GM18517 (cell line): ENCODE measurements around the gene NYAP2.

Source experiments
- ATAC-seq: cut with Tn5 transposase; IDR thresholded peaks from one replicate; pipeline ENCODE4 v1.9.1; 2021; ENCODE audit warnings: mild to moderate bottlenecking, moderate library complexity; ENCODE audit not compliant: unreplicated experiment

Gene NYAP2

DNA sequence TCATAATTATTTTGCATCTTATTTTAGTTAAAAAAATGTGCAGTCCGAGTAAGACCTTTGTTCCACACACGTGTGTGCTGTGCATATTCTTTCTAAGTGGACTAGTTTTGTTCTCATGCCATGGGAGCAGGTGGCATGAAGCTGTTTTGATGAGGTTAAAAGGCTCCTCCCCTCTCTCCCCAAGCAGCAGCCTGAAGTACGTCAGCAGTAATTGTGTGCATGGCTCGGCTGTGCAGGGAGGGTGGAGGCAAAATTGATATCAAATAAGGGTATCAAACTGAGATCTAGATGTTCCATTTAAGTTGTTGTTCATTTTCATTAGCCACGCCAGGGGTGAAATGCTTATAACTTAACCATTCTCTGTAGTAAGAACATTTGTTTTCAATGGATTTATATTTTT is at the start of gene NYAP2:
Gene NYAP2 (plus strand): TSS at position 207 of the 400 bp plus-strand sequence. CDS start 9,171 bp downstream, outside the sequence.
- ATAC-seq = no peak

DNA sequence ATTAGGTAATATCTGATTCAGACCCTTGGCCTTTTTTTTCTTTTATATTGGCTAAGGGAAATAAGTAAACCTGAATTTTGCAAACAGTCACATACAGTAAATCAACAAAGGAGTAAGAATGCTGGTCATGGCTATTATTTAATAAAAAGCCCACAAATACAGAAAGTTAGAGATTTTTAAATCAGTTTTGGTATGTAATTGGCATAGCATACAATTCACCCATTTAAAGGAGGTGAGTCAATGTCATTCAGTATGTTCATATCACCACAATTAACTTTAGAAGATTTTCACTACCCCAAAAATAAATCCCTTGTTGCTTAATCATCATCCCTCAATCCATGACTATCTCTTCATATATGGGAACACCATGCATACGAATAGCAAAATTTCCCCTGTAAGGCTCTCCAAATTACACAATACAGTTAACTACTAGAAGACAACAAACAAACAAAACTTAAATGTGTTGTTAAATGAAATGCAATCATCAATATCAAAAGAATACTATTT is 45.9 kb upstream of the NYAP2 start:
- ATAC-seq = no peak

DNA sequence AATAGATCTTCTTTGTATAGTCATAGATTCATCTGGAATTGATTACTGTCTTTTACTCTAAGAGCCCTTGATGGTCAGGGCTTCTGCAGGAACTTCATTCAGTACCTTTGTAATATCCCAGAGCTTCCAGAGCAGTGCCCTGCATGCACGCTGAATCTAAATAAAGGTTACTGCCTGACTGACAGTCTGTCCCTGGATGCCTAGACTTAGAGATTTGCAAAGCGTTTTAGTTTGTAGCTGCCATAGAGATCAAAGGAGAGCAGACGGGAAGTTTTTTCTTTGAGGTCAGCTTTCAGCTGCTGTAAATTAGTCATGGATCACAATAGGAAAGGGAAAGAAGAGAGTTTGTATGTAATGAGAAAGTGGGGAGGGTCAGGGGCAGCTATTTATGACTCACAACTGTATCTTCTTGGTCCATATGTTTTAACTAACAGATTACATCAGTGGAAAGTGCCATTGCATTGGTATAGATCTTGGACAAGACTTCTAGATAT is 45.2 kb upstream of the NYAP2 start:
- ATAC-seq = no peak

DNA sequence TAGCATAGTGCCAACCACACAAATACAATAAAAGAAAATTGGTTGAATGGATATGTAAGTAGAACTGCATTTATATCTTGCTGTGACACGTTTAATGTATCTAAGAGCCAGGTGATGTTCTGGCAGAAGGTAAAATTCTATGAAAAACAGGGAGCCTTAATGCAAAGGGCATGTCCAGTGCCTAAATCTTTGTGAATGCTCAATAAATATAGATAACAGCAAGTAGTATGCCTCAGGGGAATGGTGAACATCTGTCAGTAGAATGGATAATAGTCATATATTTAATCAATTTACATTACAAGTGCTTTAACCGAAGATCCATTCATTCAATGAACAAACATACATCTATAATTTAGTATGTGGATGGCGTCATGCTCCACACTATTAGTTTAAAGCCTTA is 43.7 kb upstream of the NYAP2 start:
- ATAC-seq = no peak

DNA sequence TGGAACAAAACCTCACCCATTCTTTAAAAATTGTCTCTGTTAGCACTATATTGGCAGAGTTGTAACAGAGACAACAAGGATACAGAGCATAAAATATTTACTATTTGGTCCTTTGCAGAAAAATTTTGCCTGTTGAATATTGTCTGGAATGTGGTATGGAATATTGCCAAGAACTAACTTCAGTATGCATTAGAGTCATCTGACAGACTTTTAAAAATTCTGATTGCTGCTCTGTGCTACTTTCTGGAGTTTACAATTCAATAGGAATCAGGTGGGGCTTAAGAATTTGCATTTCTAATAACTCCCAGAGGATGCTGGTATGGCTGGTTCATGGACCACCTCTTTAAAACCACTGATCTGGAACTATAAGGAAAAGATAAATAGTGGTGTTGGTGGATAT is 32.8 kb upstream of the NYAP2 start:
- no peak for ATAC-seq

DNA sequence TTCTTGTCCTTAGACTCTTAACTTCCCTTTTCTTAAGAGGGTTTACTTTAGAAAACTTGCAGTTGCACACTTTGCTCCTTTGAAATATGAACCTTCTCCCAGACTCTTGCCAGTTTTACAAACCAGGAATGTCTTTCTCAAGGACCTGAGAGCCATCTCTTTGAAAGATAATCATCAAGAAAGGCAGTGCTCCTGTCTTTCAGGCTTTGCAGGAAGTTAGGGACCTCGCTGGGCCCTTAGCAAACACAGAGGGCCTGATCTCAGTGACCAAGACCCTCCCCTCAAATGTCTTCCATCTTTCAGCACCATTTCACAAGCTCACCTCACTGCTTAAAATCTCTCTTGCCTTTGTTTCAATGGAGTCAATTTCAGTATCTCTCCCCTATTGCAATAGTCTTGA is 32.0 kb upstream of the NYAP2 start:
- no peak for ATAC-seq

DNA sequence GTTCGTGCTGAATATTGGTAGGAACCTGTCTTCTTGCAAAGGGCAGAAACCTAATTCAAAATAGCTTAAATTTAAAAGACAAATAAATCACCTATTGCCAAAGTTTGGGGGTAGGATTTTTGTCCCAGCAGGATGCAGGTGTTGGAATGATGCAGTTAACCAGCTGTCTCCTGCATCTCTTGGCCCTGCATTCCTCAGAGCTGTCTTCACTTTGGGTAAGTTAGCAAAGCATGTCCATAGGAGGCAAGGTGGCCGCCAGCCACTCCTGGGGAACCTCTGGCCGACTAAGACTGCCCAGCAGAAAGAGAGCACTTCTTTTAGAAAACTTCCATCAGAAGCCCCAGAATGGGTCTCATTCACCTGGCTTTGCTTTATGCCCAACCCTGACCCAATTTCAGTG is 20.5 kb upstream of the NYAP2 start:
- no peak for ATAC-seq

DNA sequence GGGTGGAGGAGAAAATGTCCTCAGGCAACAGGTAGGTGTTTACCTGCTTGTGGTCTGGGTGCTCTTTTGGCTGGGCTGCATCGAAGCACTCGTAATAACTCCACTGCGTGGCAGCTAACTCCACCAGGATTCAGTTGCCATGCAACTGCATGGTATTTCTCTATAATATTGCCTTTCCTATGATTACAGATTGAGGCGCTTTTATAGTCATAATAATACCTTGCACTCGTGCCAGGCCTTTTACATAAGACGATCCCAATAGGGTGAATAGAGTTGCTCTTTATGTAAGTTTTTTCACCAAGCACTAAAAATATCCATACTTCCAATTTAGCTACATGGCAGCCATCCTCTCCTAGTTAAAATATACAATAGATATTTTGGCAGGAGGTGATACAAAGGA is 19.7 kb upstream of the NYAP2 start:
- ATAC-seq = no peak

DNA sequence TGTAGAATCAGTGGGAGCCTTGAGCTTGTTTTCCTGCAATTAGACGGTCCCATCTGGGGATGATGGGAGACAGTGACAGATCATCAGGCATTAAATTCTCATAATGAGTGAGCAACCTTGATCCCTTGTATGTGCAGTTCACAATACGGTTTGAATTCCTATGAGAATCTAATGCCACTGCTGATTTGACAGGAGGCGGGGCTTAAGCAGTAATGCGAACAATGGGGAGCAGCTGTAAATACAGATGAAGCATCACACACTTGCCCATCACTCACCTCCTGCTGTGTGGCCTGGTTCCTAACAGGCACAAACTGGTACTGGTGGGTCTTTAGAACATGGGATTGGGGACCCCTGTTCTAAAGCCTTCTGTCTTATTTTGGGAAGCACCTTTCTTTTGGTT is 17.9 kb upstream of the NYAP2 start:
- no peak for ATAC-seq

DNA sequence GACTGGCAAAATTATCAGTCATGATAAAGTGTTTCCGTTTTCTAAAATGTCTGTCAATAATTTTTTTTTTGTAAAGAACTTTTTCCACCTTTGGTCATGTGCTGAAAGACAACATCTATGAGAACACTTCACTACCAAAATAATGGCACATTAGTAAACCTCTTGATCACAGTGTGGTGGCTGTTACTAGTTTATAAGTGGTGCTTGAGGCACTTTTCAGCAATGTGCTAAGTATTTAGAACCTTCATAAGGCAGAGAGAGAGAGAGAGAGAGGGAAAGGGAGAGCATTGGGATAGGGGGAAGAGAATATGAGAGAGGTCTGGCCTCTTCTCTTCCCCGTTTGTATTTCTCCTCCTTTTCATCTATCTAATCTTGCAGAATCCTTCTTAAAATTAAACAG is 1.1 kb upstream of the NYAP2 start:
- ATAC-seq = no peak

DNA sequence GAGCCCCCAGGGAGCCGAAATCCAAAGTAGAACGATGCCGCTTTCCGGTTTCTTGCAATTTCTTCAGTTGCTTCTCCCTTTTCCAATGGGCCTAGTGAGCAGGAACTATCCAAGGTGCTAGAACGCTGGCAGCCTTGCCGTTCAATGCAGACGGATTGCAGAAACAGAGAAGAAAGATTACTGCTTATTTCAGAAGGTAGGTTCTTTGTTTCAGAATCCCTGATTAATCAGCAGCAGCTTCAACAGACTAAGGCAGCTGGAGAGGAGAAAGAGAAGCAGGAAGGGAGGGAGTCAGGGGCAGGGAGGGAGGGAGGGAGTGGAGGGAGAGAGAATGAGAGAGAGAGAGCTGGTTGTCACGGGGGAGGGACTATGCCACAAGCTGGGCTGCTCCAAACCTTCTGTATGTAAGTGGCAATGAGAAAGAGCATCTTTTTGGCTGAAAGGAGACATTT is 576 bp downstream of the NYAP2 start:
- ATAC-seq = no peak

DNA sequence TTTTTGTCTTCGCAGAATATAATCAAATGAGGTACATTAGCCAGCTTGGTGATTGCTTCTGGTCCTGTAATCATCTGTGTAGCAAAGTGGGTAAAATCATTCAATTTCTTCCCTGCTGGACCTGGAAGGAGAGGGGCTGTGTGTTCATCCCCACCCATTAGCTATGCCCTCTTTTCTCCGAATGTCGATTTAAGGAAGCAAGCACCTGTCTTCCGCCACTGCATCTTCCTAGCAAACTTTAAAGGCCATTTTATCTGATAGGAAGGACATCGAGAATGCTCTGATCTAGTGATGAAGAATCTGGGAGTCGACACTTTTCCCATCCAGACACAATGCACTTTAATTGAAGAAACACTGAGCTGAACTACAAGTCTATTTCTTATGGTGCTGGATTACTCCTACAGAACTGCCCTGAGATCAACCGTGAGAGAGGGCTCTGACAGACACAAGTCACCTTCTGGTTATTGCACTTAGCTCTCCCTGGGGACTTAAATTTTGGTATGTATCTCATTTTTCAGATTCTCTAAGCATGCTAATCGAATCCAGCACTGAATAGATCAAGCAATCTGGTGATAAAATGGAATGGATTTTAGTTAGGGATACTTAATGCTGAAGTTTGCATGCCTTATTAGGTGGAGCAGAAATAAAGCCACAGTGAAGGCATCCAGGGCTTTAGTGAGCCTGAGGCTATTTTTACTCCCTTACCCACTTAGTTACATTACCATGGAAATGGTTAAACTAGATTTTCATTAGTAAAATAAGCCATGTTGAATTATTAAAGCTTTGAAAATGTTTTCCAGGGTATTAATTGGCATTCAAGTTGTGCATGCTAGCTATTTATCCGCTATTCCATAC is 1.3 kb downstream of the NYAP2 start:
- ATAC-seq = no peak

DNA sequence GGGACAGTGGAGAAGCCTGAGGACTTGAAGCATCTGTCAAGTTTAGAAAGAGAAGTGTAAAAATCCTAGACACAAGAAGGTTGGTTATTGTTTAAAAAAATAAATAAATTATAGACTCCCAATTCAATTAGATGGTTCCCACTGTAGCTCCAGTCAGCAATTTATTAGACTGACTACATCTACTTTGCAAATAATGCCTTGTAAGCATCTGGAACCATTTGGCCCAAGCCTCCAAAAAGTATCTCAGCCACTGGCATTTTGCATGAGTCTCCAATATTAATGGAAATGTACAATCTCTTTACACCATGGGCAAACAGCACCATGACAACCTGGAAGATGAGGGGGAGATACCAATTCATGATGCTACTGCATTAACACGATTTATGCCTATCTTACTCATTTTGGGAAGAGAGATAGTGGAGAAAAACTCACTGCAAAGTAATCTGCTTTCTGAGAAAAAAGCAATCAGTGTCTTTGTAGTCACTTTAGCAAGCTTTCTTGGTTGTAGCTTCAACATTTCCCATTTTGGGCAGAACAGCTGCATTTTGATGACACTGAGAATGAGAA is 2.8 kb downstream of the NYAP2 start:
- ATAC-seq = no peak

DNA sequence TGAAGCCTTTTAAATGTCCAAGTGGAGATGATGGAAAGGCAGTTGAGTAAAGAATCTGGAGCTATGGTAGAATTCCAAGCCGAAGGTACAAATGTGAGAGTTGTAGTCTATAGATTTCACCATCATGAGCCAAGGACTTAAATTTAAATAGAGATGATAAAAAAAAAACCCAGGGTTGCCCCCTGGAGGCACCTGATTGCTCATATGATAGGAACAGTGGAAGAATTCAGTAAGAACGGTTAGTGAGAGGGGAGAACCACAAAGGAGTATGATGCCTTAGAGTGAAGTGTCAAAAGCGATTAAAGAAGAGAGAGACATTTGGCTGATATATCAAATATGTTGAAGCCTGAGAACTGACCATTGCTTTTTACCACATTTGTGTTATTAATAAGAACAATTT is 11.9 kb downstream of the NYAP2 start:
- ATAC-seq = no peak

DNA sequence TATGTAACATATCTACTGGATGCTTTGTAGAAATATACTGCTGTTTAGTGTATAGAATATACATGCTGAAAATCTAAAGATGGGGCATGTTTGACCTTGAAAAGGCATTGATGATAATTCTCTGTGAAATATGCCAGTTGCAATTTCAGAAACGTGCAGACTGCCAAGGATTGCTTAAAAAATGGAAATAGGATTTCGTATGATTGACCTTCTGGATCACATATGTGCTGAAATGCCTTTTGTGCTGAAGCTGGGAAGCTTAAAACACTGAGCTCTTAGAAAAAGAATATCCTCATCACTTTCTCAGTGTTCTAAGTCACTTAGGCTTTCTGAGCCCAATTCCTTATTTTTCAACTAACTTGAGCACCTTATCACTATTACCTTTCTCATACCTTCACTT is 14.3 kb downstream of the NYAP2 start:
- ATAC-seq = no peak

DNA sequence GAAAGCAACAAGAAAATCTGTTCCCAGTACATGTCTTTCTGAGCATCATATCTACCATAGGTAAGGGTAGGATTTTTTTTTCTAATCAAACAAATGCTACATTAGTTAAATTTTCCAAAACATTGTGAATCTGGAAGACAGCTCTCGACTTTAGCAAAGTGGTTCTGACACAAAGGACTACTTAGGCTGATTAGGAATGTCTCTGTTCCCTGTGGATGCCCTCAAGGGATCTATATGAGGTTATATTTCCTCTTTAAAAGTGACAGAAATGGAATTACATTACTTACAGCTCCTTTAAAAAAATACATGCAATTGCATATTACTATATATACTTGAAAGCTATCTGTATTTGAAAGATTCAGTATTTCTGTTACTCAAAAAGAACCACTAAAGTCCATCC is 15.4 kb downstream of the NYAP2 start:
- no peak for ATAC-seq

DNA sequence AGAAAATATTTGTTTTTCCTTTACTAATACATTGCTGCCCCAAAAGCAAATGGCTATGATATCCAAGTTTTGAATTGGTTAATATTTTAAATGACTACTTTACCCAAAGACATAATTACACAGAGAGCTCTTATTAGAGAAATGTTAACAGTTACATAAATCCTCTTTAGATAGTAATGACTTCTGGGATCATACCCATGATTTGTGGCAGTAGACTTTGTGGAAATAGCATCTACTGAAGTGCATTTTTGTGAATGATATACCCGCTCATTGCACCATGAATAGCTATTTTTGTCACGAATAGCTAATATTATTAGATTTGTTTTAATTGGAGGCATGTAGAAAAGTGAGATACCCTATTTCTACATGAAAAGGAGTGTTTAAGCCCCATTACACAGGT is 15.8 kb downstream of the NYAP2 start:
- no peak for ATAC-seq

DNA sequence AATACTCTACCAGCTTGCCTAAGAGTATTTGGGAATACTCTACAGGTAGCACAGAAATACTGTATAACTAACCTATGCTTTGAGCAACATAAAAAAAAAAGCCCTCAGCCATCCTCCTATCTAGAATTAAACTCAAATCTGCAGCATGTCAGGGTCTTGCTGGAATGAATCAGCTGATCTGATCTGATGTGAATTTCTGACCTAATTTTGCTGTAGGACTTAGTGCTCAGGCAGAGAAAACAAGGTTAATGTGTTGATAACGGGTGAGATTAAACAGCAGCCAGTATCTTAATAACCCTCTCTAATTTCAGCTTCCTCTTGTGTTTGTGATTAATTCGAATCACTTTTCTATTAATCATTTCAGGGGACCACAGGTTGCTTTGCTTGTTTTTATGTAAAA is 16.3 kb downstream of the NYAP2 start:
- ATAC-seq = no peak

DNA sequence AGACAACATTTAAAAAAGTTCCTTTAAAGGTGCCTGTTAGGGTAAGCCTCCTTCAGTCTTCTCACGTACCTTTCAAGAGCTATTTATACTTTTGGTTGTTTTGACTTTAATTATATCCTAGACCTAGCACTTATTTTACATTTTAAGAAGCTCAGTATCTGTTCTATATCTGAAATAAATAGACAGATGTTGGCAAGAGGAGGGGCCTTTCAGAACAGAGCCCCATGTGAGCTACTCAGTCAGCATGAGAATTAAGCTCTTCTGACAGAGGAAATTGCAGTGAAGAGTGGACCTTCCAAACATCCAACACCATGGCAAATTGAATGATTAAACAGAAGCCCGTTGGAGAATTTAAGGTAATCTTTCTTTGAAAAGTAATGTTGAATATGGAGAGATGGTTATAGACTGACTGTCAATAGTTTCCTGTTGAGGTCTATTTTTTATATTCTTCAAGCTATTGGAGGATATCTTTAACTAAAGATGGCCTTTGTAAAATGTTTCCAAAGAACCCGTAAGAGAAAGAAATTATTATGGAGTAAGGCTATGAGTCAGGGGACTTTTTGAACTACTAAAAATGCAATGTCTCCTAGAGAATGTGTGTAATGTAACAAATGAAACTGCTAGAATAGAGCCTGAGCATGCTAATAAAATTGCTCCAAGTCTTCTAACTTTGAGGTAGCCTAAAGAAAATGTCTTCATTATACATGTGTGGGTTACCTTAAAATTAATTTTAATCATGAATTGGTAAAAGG is 17.3 kb downstream of the NYAP2 start:
- ATAC-seq = no peak

DNA sequence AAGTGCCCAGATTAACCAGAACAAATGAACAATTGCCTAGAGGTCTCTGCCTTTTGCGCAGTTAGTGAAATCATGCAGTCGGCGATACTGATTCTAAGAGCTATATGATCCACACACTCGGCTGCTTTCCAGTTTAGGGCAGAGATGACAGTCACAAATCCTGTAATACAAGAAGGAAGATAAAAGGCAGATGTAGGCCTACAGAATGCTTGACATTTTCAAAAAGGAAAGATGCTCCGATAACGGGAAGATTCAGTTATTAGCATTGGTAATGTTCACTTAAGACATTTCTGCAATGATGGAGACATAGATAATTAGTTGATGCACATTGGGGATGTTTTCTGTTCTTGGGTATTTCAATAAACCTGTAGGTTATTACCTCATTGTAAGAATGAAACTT is 19.5 kb downstream of the NYAP2 start:
- no peak for ATAC-seq

DNA sequence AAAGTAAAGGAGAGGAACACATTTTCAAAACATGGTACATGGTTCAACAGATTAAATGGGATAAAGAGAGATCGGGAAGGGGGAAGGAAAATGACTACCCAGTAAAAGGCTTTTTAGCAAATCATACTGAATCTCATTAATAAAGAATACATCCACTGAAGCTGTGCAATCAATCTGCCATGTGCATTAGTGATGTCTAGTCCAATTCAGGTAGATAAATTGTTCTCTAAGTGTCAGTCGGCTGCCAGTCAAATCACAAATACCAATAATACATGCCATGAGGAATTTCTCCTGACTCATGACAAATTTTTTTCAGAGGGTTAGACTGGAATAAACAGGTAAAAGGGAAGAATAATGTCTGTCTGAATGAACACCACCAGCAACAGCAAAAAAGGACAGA is 22.6 kb downstream of the NYAP2 start:
- ATAC-seq = no peak

DNA sequence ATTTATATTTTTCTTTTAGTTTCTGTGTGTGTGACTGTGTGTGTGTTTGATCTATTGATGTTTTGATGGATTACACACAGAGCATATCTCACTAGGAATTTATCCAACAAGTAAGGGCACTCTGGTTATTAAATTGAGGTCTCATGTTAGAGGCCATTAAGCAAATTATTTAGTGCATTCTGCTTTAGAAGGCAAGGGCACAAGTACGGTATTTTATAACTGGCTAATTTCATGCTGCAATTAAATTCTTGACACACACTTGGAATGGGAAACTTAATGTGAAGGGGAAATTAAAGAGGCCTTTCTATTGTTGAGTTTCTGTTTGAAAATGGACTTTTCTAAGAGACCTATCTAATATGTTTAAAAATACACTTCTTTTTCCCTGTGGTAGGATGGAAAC is 25.8 kb downstream of the NYAP2 start:
- no peak for ATAC-seq
